A673 (cell line): ENCODE results near the gene EFS. TPM values are rescaled to one million over a fixed set of nuclear protein-coding genes. Genes with fewer than 3 reads are reported as not detected.

Source experiments
- BruUV-seq: library from RNA; stranded (reverse); fragments of 400-500 nt; replicated peaks from 2 replicates; lab custom pipeline; 2021; lab: Mats Ljungman, UMichigan
- CTCF ChIA-PET: fragments of 300-600 bp; sonication (Branson Sonifier 250); formaldehyde crosslinking; loops from one replicate; lab custom pipeline; 2022; ENCODE audit warnings: antibody characterized with exemption; lab: Charles Lee
- POLR2A ChIA-PET: fragments of 300-600 bp; sonication (Branson Sonifier 250); formaldehyde crosslinking; loops from one replicate; lab custom pipeline; 2022; ENCODE audit warnings: antibody characterized with exemption; ENCODE audit not compliant: low non-redundant PET; lab: Charles Lee
- DNase-seq: peaks from one replicate; pipeline ENCODE4 v3.0.0-alpha.2; 2015; ENCODE audit warnings: low spot score
- H3K27ac ChIP-seq: fragments of 200-600 bp; sonication (generic); 2 replicates; pipeline ENCODE4 v1.5.1; 2016; ENCODE audit warnings: mixed run types, low read depth, mild to moderate bottlenecking, mixed read lengths, antibody characterized with exemption, low read length; ENCODE audit not compliant: poor library complexity, severe bottlenecking
- H3K27me3 ChIP-seq: fragments of 200-600 bp; sonication (generic); replicated peaks from 2 replicates; pipeline ENCODE4 v1.6.1; 2017; ENCODE audit warnings: mixed run types, low read depth, mild to moderate bottlenecking, mixed read lengths, antibody characterized with exemption, low read length; ENCODE audit not compliant: insufficient read depth, poor library complexity
- H3K36me3 ChIP-seq: fragments of 200-600 bp; sonication (generic); 2 replicates; pipeline ENCODE4 v1.6.1; 2016; ENCODE audit warnings: mixed run types, mild to moderate bottlenecking, mixed read lengths, antibody characterized with exemption, low read length; ENCODE audit not compliant: insufficient read depth, poor library complexity, severe bottlenecking
- H3K4me1 ChIP-seq: fragments of 200-600 bp; sonication (generic); 2 replicates; pipeline ENCODE4 v1.6.1; 2017; ENCODE audit warnings: mixed run types, mild to moderate bottlenecking, mixed read lengths, antibody characterized with exemption, low read length; ENCODE audit not compliant: insufficient read depth, poor library complexity, severe bottlenecking
- H3K4me3 ChIP-seq: fragments of 200-600 bp; sonication (generic); 2 replicates; pipeline ENCODE4 v1.5.1; 2016; ENCODE audit warnings: low read depth, mixed run types, mild to moderate bottlenecking, mixed read lengths, low read length; ENCODE audit not compliant: poor library complexity, severe bottlenecking
- H3K9me3 ChIP-seq: fragments of 200-600 bp; sonication (generic); 2 replicates; pipeline ENCODE4 v1.6.1; 2016; ENCODE audit warnings: mixed run types, low read depth, mild to moderate bottlenecking, mixed read lengths, antibody characterized with exemption, low read length; ENCODE audit not compliant: poor library complexity, severe bottlenecking
- CTCF ChIP-seq: fragments of 300-800, 200-600 bp; sonication (generic); conservative IDR thresholded peaks from 2 replicates; pipeline ENCODE4 v1.5.1; 2017; ENCODE audit warnings: low read depth, mild to moderate bottlenecking, antibody characterized with exemption, low read length, moderate library complexity, mixed read lengths
- EZH2 ChIP-seq: fragments of 200-600 bp; sonication (generic); IDR thresholded peaks from 2 replicates; pipeline ENCODE4 v1.6.1; 2017; ENCODE audit warnings: borderline replicate concordance, low read depth, mild to moderate bottlenecking, mixed read lengths, antibody characterized with exemption, low read length; ENCODE audit not compliant: poor library complexity, severe bottlenecking
- intact Hi-C: fragments of 100-400 bp; cut with micrococcal nuclease; formaldehyde crosslinking; loops from one replicate; pipeline ENCODE4 v1.10.0; 2022; ENCODE audit not compliant: unreplicated experiment
- total RNA-seq: library from RNA; stranded (reverse); gene quantifications from 2 replicates; pipeline ENCODE4 v1.2.3, GENCODE V29; 2021

EFS gene
- total RNA-seq, 1 experiment from 2014 or later, result 55.9 TPM

- no TSS peak for BruUV-seq
- DNase-seq, result no peak
- Histone ChIP-seq H3K27me3 (no peaks in the 10 kb centered on the region), H3K4me3 (no peak overlapping the region), H3K9me3 (no peaks in the 10 kb centered on the region), H3K27ac (no peak overlapping the region), H3K36me3 (peaks cover 42% of the 10 kb centered on the region), H3K4me1 (peaks cover 13% of the 10 kb centered on the region)
- TF ChIP-seq CTCF, result no peak
- intact Hi-C loops, result loop anchor here (5.0 kb wide), 2 partner anchors 43 to 143 kb away; partner anchors contain the start of genes EFS and NGDN
- ChIA-PET CTCF (no interaction called here), POLR2A (no interaction called here)
Observed at GRCh38 chr14:23324455-23324846, 40.5 kb downstream of the EFS start.

- no peaks in the 10 kb centered on the region for H3K27me3 ChIP-seq
- H3K4me3 ChIP-seq, result no peak overlapping the region
- H3K4me1 ChIP-seq, result peaks cover 13% of the 10 kb centered on the region
- intact Hi-C loops, result loop anchor here (5.0 kb wide), 2 partner anchors 43 to 143 kb away; partner anchors contain the start of genes EFS and NGDN
- DNase-seq, result no peak
- peaks cover 42% of the 10 kb centered on the region for H3K36me3 ChIP-seq
- ChIA-PET CTCF (no interaction called here), POLR2A (no interaction called here)
- H3K27ac ChIP-seq, result no peak overlapping the region
- no peaks in the 10 kb centered on the region for H3K9me3 ChIP-seq
- TF ChIP-seq EZH2 (no peak), CTCF (no peak)
- BruUV-seq, result no TSS peak
Observed at GRCh38 chr14:23323838-23324454, 41.0 kb downstream of the EFS start.

- H3K36me3 ChIP-seq, result peaks cover 42% of the 10 kb centered on the region
- peaks cover 13% of the 10 kb centered on the region for H3K4me1 ChIP-seq
- no peaks in the 10 kb centered on the region for H3K9me3 ChIP-seq
- ChIA-PET POLR2A (no interaction called here), CTCF (interaction anchor here (3.1 kb wide), 1 partner anchor 202 kb away, joined by 9 read pairs; no protein-coding TSS in a partner anchor)
- no peaks in the 10 kb centered on the region for H3K27me3 ChIP-seq
- TSS peak; percentile 29 for BruUV-seq
- peak overlapping the region; percentile 95 for H3K27ac ChIP-seq
- intact Hi-C loops, result loop anchor here (5.0 kb wide), 2 partner anchors 44 to 144 kb away; partner anchors contain the start of genes EFS and NGDN
- peak overlapping the region; percentile 78 for H3K4me3 ChIP-seq
- TF ChIP-seq EZH2 (no peak), CTCF (no peak)
- no peak for DNase-seq
Observed at GRCh38 chr14:23322568-23323517, 42.1 kb downstream of the EFS start.
